HG02840 (cell line): Measurements from ENCODE around the gene RAPGEF6.
"Not testable (repeated sequence)": the region's sequence is repeated elsewhere in the genome, so short reads cannot be mapped to it uniquely, and the experiment has no call there.

ENCODE experiments used
- ATAC-seq: cut with Tn5 transposase; IDR thresholded peaks from one replicate; pipeline ENCODE4 v1.9.1; 2021; ENCODE audit warnings: mild to moderate bottlenecking, moderate library complexity, moderate number of reproducible peaks; ENCODE audit not compliant: unreplicated experiment, low FRiP score

RAPGEF6 gene

DNA sequence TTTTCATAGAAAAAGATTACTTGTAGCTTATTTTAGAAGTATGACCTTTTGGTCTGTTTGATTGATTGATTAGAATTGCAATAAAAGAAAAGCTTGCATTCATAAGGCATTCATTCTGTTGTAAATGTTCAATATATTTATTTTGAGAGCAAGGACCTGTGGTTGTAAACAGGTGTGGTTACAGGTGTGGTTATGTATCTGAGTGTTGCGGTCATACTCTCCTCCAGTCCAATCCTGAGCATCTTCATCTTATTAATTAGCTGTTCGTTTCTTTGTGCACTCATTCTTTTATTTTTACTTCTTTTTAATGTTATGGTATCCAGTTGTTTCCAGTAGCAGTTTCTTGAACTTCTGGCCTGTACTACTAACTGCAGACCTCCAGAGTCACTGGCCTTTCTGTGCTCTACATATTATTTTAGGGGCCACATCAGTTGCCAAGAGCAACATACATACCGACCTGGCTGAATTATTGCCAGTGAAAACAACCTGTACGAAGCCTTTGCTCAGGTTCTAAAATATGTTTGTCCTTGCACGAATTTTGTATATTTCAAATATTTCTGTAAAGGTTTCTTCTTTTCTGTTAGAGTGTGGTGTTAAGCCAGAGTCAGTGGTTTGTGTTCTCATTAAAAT lies 242.4 kb downstream of the RAPGEF6 start:
- no peak for ATAC-seq

DNA sequence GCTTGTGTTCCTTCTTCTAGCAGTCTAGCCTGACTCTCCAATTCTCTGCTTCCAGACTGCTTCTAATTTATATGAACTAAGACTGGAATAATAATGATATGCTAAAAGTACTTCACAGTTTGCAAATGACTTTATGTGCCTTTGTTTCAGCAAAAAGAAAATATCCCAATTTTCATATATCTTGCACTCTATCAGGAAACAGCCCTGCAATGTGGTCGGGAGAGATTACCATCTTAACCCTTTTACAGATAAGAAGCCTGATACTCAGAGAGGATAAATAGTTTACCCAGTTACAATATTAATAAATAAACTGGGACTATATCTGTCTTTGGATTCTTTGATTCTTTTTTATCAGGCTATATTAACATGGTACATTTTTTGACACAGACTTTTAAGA lies 245.2 kb downstream of the RAPGEF6 start:
- ATAC-seq = no peak

DNA sequence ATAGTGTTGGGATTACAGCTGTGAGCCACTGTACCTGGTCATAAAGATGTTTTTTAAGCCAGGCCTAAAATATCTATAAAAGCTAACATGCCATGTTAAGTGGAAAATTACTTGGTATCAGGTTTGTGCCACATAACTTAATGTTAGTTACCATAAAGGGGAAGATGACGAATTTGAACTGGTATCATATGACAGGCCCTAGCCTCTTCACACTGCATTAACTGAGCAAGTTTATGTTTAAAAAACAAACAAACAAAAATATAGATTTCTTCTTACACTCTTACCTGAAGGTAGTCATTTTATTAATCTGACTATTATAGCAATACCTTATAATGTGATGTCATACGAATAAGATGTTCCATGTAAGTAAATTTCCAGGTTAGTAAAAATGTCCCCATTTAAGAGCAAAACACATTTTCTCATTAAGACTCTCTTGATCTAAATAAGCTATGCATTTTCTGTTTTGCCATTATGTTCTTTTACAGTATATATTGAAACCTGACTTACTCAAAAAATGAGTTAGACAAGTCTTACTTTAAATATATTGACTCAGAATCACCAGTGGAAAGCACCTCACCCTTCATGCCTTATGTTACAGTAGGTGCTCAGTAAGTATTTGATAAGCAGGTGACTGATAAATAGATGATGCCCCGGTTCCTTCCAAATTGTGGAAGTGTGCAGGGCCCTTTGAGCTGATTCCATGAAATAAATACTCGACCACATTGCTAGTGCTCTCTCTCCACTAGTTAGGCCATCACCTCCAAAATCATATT lies 245.7 kb downstream of the RAPGEF6 start:
- peak; percentile 49 for ATAC-seq

DNA sequence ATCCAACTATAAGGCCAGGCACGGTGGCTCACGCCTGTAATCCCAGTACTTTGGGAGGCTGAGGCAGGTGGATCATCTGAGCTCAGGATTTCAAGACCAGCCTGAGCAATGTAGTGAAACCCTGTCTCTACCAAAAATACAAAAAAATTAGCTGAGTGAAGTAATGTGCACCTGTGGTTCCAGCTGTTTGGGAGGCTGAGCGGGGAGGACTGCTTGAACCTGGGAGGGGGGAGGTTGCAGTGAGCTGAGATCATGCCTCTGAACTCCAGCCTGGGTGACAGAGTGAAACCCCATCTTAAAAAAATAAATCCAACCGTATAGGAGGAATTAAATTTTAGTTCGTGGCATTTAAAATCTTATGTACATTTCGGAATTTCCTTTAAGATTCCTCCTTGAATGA lies 247.8 kb downstream of the RAPGEF6 start:
- no peak for ATAC-seq

DNA sequence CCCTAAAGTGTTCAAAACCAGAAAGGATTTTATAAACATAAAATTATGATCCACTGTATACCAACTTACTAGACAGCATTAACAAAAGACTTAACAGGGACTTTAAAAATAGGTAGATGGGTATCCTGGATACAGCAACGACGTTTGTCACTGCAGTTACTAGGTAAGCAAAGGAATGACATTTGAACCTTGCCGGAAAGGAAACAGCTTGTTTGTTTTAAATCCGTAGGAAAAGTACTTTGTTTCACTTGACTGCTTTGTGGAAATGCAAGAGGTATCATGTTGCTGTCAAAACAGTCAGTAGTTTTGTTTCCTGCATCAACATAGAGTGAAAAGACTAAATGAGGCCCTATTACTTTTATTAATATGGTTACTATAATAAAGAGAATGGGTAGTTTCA lies 248.2 kb downstream of the RAPGEF6 start:
- no peak for ATAC-seq

DNA sequence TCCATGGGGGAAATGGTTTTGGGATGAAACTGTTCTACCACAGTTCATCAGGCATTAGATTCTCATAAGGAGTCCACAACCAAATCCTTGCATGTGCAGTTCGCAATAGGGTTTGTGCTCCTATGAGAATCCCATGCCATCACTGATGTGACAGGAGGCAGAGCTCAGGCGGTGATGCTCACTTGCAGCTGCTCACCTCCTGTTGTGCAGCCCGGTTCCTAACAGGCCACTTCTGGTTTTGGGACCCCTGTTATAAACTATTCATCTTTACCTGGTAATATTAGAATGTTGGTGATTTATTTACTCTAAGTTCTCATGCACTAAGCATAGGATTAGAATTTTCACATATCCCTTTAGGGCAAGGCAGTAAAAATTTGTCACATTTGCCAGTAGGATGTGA lies 248.9 kb downstream of the RAPGEF6 start:
- no peak for ATAC-seq

DNA sequence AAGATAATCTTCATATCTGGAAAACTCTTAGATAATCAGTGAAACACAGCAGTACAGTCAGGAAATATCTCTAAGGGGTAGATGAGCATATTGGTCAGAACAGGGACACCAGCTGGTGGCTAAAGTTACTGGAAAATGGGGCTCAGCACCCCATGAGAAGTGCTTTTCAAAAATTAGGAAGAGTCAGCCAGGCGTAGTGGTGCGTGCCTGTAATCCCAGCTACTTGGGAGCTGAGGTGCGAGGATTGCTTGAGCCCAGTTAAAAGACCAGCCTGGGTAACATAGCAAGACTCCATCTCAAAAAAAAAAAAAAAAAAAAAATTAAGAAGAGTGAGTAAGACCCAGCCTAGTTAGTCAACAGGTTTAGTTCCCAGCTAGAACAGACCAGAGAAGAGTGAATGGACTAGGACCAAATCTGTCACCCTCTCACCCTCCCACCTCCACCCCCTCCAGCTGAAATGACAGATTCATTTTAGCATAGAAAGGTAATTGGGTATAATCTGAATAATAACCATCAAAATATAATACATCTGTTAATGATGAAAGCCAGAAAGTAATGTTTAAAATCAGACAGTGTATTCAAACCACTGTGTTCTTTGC lies 250.3 kb downstream of the RAPGEF6 start:
- ATAC-seq = no peak

DNA sequence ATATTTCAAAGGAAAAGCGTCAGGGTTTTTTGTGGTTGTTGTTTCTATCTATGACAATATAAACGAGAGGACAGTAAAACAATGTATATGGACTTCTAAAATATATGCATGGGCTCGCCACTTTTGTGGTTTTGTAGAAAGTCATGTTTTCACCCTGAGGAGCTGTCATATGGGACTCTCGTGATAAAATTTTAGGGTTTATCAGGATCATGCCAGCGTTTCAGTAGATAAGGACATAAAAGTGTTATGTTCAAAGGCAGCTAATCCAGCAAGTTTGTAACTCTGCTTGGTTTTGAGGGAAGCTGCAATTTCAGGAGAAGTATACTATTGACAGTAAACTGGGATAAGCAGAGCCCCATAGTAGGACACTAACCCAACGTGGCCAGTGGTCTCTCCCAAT lies 250.9 kb downstream of the RAPGEF6 start:
- no peak for ATAC-seq

DNA sequence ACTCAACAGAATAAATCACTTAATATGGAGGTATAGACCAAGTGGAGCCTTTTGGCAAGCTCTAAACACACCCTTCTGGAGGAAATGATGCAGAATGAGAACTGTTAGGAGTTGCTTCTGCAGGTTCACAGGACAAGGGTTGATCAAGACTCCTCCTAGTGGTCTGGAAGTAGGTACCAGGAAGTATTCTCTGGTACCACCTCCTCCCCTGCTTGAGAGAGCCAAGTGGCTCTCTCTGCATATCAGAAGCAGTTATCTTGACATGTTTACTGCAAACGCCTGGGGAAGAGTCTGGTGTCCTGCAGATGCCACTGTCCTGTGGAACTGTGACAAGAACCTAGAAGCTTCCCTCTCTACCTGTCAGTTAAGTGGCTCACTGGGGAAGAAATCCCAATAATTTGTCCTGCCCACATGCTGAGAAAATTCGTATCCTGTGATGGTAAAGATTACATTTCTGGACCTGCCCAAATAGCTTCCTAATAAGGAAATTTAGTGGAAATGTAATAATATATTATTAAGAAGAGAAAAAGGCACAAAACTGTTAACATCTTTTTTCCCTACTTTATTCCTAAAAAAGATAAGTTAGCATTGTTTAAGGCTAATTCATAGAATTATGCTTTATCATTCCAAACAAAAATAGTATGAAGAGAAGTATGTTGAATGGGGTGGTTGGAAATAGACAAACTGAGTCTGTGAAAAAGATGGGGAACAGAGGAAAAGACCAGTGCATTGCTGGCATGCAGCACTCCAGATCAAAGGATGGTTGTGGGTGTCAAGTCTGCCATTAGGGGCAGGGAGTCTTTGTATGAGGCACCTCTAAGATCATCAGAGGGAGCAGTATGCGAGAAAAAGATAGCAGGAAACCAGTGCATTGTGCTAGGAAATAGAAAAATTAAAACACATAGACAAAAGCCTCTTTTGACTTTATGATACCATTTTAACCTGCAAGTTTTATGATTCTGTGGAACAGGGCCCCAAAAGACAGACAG lies 252.3 kb downstream of the RAPGEF6 start:
- ATAC-seq = peak; percentile 61

DNA sequence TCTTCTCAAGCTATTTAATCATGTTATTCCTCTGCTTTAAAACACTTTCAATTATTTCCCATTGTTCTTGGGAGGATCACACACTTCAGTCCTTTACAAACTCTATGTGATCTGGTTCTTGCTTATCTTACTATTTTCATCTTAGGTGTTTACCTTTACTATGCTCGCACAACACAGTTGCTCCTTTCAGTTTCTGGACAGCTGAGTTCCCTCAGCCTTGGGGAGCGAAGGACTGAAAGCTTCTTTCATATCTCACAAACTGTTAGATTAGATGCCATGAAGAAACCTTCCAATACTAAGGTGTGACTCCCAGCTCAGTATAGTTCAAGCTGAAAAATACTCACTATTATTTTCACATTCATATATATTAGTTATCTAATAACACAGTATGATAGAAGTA lies 253.3 kb downstream of the RAPGEF6 start:
- peak; percentile 35 for ATAC-seq

DNA sequence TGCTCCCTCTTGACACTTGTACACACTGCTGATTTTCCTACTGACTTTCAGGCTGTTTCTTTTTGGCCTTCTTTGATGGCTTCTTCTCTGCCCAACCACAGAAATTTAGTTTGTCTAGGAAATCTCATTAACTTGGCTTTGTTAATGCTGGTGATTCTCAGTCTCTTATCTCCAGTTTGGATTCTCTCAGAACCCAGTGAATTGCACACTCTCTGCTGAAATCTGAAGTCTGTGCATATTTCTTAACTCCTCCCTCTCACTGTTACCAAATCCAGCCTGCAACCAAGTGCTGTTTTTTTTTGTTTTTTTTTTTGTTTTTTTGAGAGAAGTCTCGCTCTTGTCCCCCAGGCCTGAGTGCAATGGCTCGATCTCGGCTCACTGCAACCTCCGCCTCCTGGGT lies 254.0 kb downstream of the RAPGEF6 start:
- no peak for ATAC-seq

DNA sequence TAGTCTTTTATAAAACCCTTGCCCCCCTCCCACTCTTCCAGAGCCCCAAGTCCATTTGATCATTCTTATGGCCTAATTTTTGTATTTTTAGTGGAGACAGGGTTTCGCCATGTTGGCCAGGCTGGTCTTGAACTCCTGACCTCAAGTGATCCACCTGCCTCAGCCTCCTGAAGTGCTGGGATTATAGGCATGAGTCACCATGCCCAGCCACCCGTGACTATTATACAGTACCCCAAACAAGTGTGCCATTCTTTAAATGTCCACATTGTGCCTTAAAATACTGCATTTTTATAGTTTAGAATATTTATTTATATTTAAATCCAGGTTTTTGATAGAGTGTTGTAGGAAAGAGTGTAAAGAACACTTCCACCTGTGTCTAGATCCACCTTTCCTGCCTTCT lies 254.8 kb downstream of the RAPGEF6 start:
- ATAC-seq = not testable (repeated sequence)

DNA sequence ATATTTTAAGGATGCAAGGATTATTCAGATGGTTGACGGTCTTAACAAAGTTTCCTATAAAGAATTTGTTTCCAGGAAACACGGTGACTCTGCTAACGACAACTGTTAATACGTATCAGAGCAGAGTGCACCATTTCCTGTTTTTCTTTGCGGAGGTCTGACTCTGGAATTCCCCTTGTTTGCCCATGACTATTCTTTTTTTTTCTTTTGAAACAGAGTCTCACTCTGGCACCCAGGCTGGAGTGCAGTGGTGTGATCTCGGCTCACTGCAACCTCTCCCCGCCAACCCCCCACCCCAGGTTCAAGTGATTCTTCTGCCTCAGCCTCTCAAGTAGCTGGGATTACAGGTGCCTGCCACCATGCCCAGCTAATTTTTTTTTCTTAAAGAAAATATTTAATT lies 255.3 kb downstream of the RAPGEF6 start:
- ATAC-seq = peak; percentile 43

DNA sequence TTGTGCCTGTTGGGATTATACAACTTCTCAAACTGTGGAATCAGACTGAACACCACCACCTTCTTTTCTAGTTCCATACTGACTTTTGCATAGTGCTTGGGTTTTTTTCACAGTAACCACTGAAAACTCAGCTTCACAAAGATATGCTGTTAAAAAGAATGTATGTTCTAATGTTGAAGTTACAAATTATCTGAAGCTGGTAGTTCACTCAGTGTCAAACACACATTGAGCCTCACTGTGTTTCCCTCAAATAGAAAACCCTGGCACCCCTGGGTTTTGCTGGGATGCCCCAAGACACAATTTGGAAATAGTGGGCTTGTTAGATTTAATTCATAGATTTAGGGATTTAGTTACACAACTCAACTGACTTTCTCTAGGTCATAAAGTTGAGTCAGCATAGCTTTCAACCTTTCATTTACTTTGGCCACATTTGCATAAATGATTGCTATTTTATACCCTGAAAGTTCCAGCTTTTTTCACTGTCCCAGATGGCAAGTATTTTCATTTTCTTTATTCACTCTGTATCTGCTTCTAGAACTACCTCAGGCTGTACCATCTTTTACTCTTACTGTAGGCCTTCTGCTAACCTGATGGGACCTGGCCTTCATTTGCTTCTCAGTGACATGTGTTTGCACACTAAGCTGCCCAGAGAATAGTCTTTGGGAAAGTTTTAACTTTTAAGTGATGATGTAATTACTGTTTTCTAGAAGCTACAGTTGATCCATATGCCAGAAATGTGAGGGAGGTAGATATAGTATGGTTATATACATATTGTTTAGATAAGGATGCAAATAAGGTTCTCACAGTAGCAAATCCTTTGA lies 256.1 kb downstream of the RAPGEF6 start:
- peak; percentile 18 for ATAC-seq

DNA sequence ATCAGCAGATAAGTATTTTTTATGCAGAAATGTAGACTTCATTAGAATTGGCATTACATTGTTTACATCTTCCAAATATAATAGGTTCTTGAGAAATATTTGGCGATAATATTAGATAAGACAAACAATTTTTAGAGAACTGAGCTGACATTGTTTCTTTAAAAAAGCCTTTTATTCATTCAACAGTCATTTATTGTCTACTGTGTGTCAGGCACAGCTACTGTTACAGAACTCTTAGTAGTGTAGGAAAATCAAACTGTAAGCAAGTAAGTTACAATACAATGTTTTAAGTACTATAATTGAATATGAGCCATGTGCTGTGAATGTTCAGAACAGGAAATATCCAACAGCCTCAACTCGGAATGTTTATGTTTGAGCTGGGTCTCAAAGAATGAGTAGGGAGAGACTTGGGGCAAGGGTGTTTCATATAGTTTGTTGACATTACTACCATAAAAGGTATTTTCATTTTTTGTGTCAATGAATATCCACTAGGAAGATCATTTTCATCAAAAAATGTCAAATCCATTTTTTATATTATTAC lies 257.2 kb downstream of the RAPGEF6 start:
- ATAC-seq = no peak

DNA sequence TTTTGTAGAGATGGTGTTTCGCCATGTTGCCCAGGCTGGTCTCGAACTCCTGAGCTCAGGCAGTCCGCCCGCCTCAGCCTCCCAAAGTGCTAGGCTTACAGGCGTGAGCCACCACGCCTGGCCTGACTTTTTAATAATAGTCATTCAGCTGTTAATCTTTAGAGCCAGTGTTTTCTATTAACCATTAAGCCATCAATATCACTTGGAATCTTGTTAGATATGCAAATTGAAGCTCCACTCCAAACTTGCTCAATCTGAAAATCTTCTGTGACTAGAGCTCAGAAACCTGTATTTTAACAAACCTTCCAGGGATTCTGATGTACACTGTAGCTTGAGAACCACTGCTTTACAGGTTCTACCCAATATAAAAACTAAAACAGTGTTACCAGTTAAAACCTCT lies 257.7 kb downstream of the RAPGEF6 start:
- no peak for ATAC-seq

DNA sequence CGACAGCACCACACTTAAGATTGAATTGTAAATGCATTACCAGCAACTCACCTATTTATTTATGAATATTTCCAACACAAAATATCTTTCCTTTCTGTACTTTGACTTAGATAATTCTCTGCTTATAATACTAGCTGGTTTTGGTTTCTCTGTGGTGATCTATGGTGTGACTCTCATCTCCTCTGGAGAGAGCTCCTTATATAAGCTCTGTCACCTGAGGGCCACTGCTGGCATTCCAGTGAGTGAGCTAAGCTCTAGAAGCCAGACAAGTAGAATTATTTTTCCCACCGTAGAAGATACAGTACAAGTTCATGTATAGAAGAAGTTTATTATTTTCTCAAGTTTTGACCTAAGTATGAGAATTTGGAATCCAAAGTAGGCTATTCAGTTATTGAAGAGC lies 259.7 kb downstream of the RAPGEF6 start:
- ATAC-seq = no peak
